ENCODE results near the gene RPL23. TPM values are rescaled to one million over a fixed set of nuclear protein-coding genes. Genes with fewer than 3 reads are reported as not detected.

The RPL23 gene
- total RNA-seq, 1 experiment from 2014 or later = 1,631 TPM

DNA sequence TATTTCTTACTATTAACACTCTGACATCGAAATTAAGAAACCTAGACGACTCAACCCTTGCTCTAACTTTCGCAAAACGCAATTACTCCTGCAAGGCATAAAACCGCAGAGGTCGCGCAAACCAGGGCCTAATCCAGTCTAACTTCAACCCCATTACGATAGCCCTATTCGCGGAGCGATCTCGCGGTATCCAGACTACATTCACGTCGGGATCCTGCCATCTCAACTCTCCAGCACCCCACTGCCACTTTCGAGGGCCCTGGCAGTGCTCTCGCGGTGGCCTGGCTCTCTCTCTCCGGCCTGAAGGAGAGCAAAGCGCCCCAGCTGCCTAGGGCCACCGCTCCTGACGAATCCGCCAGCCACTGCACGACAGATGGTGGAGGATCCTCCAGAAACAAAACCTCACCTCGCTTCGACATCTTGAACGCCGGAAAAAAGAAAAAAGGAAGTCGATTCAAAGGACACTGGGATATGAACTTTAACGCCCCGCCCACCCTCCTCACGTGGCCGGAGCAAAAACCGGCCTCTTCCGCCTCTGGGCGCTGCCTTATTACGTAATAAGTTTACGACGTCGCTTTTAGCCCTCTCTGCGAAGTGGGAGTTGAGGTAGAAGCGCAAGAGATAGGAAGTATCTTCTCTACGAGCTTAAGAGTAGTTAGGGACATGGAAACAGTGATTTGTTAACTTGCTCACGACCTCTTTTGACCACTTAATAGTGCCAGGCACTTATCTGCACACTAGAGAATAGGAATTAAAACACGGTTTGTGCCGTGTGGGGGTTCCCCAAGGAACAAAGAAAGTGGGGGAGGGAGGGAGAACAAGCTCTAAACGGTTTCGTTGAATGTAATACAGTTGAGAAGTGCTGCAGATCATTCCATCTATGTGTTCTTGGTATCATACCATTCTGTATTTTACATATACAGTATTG is at the start of gene RPL23 (continued):
- TF ChIP-seq, protein P1, sequence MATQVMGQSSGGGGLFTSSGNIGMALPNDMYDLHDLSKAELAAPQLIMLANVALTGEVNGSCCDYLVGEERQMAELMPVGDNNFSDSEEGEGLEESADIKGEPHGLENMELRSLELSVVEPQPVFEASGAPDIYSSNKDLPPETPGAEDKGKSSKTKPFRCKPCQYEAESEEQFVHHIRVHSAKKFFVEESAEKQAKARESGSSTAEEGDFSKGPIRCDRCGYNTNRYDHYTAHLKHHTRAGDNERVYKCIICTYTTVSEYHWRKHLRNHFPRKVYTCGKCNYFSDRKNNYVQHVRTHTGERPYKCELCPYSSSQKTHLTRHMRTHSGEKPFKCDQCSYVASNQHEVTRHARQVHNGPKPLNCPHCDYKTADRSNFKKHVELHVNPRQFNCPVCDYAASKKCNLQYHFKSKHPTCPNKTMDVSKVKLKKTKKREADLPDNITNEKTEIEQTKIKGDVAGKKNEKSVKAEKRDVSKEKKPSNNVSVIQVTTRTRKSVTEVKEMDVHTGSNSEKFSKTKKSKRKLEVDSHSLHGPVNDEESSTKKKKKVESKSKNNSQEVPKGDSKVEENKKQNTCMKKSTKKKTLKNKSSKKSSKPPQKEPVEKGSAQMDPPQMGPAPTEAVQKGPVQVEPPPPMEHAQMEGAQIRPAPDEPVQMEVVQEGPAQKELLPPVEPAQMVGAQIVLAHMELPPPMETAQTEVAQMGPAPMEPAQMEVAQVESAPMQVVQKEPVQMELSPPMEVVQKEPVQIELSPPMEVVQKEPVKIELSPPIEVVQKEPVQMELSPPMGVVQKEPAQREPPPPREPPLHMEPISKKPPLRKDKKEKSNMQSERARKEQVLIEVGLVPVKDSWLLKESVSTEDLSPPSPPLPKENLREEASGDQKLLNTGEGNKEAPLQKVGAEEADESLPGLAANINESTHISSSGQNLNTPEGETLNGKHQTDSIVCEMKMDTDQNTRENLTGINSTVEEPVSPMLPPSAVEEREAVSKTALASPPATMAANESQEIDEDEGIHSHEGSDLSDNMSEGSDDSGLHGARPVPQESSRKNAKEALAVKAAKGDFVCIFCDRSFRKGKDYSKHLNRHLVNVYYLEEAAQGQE (IDR thresholded peaks at IDR 0.05; ENCODE audit: low read depth) = no peak
- TF ChIP-seq POLR2AphosphoS5 (IDR thresholded peaks at IDR 0.05; ENCODE audit: low read depth, low read length) (peak; percentile 98), TCF7L2 (IDR thresholded peaks at IDR 0.05; ENCODE audit: borderline replicate concordance, extremely low read depth, insufficient read depth, insufficient read length) (no peak), YY1 (IDR thresholded peaks at IDR 0.05; ENCODE audit: extremely low read depth, insufficient replicate concordance, low read depth, low read length) (no peak), SRF (IDR thresholded peaks at IDR 0.05; ENCODE audit: low read depth) (peak; percentile 95)
- TF ChIP-seq, protein P2, sequence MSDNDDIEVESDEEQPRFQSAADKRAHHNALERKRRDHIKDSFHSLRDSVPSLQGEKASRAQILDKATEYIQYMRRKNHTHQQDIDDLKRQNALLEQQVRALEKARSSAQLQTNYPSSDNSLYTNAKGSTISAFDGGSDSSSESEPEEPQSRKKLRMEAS (IDR thresholded peaks at IDR 0.05) = peak; percentile 91

DNA sequence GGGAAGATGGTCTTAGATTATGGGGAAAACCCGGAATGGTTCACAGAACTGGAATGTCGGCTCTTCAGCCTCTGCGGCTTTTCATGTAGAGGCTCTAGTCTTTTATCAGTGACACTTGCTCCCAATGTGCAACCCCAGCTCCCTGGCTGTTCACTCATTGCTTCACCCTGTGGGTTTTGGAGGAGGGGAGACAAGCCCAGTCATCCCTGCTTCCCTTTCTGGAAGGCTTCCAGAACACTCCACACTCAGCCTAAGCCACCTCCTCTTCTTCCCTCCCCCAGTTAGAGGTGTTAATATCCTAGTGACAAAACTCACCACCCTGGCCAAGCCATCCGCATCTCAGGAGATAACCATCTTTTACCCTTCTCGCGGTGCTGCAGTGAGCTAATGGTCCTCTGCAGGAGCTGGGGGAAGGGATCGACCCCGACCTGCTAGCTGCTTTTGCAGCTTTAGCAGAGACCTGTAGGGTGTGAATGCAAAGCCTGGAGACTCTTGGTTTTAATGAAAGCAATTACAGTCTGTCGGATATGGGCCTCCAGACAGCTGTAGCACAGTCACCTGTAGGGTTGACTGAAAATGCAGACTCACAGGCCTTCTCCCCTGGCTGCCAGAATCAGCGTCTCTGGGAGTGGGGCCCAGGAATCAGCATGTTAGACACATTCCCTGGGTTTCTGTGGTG is 47.6 kb upstream of the RPL23 start:
- Histone ChIP-seq H4K20me1 (ENCODE audit: insufficient read depth) (no peaks in the 10 kb centered on the region), H3K36me3 (ENCODE audit: control insufficient read depth in 1 of 2, insufficient read depth in 2 of 2, low read length in 2 of 2) (peaks cover 29 to 31% of the 10 kb centered on the region in 2 experiments), H3K4me2 (ENCODE audit: low read length) (no peak overlapping the region), H2AFZ (ENCODE audit: low read depth, low read length, poor library complexity, severe bottlenecking) (no peak overlapping the region), H3K27me3 (ENCODE audit: insufficient read depth, low read length) (no peaks in the 10 kb centered on the region), H3K27ac (ENCODE audit: low read depth, low read length) (no peak overlapping the region), H3K9me2 (ENCODE audit: insufficient read depth) (no peaks in the 10 kb centered on the region), H3K9me3 (ENCODE audit: control insufficient read depth in 1 of 2, insufficient read depth in 1 of 2, low read depth in 1 of 2, low read length in 2 of 2) (no peaks in the 10 kb centered on the region), H3K4me3 (replicated peaks in 1 of 2; ENCODE audit: low read depth in 1 of 2, low read length in 2 of 2) (no peak overlapping the region), H3K9ac (ENCODE audit: low read length) (no peak overlapping the region), H3K79me2 (ENCODE audit: insufficient read depth, low read length) (peaks cover 33% of the 10 kb centered on the region), H3K4me1 (ENCODE audit: control insufficient read depth in 1 of 2, insufficient read depth in 2 of 2, low read length in 2 of 2) (no peaks in the 10 kb centered on the region)
- TF ChIP-seq RAD21 (IDR thresholded peaks at IDR 0.05; ENCODE audit: low read depth) = no peak
- TF ChIP-seq JUND (IDR thresholded peaks at IDR 0.05) = no peak
- no peak for TF ChIP-seq EZH2phosphoT487 (IDR thresholded peaks at IDR 0.05; ENCODE audit: borderline replicate concordance)
- TF ChIP-seq SP1 (IDR thresholded peaks at IDR 0.05; ENCODE audit: low read depth) = no peak
- no peak for TF ChIP-seq ZFX (IDR thresholded peaks at IDR 0.05)
- TF ChIP-seq POLR2AphosphoS5 (IDR thresholded peaks at IDR 0.05; ENCODE audit: low read depth, low read length) = no peak
- TF ChIP-seq CEBPB (IDR thresholded peaks at IDR 0.05; ENCODE audit: low read depth) = no peak
- intact Hi-C loops (cut with micrococcal nuclease) = no loop called here
- POLR2A ChIA-PET = interaction anchor here (0.6 kb wide), 1 partner anchor 92 kb away, joined by 4 read pairs; no protein-coding TSS in a partner anchor
- no peak for DNase-seq (ENCODE audit: low read depth, low spot score)
- ATAC-seq = no peak
- TSS peak; percentile 17 for BruUV-seq (replicated peaks)
- RAD21 ChIA-PET (ENCODE audit: low non-redundant PET in 1 of 2, low total read pairs in 2 of 2, uncharacterized antibody in 2 of 2, unreplicated experiment in 2 of 2) = no interaction called here
- CTCF ChIA-PET = no interaction called here
